Panc1 (cell line): ENCODE measurements around the gene NFX1.
"Not testable (repeated sequence)": the region's sequence is repeated elsewhere in the genome, so short reads cannot be mapped to it uniquely, and the experiment has no call there.

Experiments used
- CTCF ChIP-seq: fragments of 450-650 bp; IDR thresholded peaks from 2 replicates; pipeline ENCODE4 v1.5.1; 2017; ENCODE audit warnings: mild to moderate bottlenecking
- POLR2AphosphoS5 ChIP-seq: IDR thresholded peaks from 2 replicates; pipeline ENCODE4 v1.6.1; 2012; ENCODE audit warnings: mild to moderate bottlenecking, low read depth, low read length, moderate library complexity

GRCh38 chr9:33399047-33399446 is 108.7 kb downstream of the NFX1 start:
- not testable (repeated sequence) for TF ChIP-seq POLR2AphosphoS5, CTCF
